NCI-H1417 treated with DMSO at 0.1 percent for 48 hours (cell line): Measurements from ENCODE around the gene KCNMB1.
"Not testable (repeated sequence)": the region's sequence is repeated elsewhere in the genome, so short reads cannot be mapped to it uniquely, and the experiment has no call there.

Source experiments
- DNase-seq: peaks from one replicate; lab custom pipeline; 2025; lab: John Stamatoyannopoulos, UW

The KCNMB1 gene

GRCh38 chr5:170377027-170377426 is 12.1 kb downstream of the KCNMB1 start:
- DNase-seq: no peak

DNA sequence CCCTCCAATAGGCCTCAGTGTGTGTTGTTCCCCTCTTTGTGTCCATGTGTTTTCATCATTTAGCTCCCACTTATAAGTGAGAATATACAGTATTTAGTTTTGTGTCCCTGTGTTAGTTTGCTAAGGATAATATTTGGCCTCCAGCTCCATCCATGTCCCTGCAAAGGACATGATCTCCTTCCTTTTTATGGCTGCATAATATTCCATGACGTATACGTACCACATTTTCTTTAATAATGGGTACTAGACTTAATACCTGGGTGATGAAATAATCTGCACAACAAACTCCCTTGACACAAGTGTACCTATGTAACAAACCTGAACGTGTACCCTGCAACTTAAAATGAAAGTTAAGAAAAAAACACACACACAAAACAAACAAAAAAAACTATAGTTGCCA is 12.6 kb downstream of the KCNMB1 start:
- not testable (repeated sequence) for DNase-seq

- no peak for DNase-seq
Measured at GRCh38 chr5:170375283-170375682, 13.9 kb downstream of the KCNMB1 start.

- no peak for DNase-seq
Measured at GRCh38 chr5:170372971-170373370, 16.2 kb downstream of the KCNMB1 start.

DNA sequence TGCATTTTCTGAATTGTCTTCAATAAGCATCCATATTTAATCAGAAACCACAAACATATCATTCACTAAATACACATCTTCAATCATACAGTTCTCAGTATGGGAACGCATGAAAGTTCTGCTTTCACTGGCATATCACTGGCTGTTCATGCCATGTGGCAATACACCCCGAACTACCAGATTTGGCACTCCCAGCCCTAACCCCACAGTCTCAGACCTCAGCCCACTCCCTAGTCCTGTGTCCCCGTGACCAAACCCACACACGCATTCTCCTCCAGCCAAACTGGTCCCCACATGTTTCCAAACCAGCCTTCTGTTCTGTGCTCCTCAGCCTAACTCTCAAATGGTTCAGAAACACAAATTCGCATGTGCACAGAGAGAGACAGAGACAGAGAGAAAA is 20.6 kb downstream of the KCNMB1 start:
- no peak for DNase-seq

DNA sequence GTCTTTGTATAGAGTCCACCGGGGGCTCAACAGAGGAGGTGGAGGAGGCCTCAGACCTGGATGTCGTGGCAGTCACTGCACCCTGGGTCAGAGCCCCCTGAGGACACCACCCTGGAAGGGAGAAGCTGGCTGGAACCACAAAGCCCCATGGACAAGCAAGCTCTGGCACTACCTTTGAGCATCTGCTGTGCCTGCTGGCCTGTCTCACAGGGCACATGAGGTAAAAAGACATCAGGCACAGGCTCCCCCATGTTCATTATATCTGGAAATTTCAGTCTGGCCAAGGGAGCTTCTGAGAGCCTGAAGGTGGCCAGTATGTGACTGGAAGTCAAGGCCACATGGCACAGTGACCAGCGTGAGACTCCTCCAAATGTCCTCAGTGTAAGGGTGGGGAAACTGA is 22.9 kb downstream of the KCNMB1 start:
- DNase-seq: no peak

DNA sequence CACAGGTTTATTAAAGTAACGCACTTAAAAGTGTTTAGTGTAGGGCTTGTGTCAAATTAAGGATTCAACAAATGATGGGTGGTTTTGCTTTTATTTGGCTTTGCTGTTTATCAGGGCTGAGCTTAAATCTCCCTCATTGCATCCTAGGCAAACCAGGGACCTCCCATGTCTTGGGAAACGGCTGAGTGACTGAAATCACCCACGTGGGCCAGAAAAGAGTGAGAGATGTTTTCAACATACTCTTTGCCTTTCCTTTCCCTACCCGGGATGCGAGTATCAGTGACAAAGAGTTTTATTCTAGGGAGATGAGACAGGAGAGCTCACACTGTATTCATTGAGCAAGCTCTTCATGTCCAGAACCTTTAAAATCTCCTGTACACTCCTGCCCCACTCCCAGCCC is 23.3 kb downstream of the KCNMB1 start:
- DNase-seq: no peak

DNA sequence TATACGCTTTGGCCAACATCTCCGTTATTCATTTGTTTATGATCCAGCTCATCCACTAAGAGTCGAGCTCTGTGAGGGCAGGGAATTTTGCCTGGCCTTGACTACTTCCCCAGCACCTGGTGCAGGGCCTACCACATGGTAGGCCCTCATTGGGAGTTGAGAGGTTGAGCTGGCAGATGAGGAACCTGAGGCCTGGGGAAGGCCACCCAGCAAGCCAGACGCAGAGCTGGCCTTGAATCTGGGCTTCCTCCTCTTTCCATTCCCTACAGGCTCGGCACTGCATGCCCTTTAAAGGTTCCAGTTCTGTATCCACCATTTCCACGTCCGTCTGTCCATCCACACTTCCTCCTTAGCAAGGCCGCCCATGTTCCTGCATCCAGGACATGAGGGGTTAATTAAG is 24.2 kb downstream of the KCNMB1 start:
- no peak for DNase-seq

DNA sequence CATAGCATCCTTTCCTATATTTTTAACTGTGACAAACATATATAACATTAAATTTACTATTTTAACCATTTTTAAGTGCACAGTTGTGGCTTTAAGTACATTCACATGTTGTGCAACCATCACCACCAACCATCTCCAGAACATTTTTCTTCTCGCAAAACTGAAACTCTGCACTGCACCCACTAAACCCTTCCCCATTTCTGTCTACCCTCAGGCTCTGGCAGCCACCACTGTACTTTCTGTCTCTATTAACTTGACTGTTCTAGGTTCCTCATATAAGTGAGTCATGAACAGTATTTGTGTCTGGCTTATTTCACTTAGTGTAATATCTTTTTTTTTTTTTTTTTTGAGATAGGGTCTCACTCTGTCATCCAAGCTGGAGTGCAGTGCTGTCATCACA is 25.5 kb downstream of the KCNMB1 start:
- no peak for DNase-seq

- no peak for DNase-seq
Measured at GRCh38 chr5:170362656-170363055, 26.5 kb downstream of the KCNMB1 start.

DNA sequence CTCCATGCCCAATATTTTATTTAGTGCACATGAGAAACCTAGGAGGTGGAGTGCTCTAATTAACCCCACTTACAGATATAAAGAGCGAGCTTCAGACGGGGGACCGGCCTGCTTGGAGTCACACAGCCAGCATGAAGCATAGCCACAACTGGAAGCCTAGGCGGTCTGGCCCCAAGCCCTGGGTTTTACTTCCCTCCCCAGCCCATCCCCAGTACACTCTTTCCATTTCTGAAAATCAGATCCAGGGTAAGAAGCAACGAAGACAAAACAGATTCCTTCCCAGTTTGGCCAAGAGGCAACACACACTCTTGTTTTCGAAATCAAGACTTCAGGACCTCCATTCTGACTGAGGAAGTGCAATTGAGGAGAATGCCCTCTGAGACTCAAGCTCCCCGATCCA is 27.1 kb downstream of the KCNMB1 start:
- DNase-seq: no peak

DNA sequence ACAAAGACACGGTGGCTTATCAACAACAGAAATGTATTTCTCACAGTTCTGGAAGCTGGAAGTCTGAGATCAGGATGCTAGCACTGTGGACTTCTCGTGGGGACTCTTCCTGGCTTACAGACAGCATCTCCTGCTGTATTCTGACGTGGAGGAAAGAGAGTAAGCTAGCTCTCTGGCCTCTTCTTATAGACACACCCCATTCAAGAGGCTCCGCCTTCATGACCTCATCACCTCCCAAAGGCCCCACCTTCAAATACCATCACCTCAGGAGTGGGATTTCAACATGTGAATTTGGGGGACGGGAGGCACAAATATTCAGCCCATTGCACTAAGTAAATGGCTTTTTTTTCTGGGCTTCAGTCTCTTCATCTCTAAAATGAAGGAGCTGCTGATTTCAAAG is 27.6 kb downstream of the KCNMB1 start:
- DNase-seq: no peak

GRCh38 chr5:170361116-170361515 is 28.1 kb downstream of the KCNMB1 start:
- DNase-seq: no peak

DNA sequence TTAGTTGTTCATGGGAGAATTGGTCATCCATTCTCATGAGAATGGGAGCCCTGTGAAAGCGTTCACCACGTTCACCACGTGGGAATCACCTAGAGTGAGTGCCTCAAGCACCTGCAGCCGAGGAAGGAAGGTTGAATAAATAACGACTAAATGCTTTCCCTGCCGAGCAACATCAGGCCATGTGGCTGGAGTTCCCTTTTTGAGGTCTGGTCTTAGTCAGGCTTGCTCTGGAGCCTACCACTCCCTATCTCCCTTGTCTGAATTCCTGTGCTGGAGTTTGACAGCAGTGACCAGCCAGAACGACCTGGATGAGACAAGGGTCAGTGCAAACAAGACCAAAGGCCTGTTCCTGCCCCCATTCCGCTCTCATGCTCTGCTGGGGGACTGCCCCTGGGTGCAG is 28.5 kb downstream of the KCNMB1 start:
- no peak for DNase-seq

DNA sequence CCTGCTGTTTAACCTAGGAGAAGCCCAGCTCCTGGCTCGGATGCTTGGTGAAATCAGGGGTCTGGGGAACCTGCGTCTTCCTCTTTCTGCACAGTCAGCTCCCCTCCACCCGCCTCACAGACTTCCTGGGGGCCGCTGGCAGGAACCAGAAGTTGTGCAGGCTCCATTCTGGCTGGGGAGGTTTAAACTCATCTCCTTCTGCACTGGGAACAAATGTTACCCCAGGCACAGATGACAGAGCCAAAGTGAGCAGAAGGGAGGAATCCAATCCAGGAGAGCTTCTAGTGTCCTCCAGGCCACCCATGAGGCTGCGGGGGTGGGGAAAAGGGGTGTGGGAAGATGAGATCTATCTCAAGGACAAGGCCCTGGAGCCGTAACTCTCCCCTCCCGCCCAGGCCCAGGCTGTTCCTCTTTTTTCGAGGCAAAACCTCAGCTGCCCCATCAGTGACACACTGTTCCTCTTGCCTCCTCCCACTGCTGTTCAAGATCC is 31.2 kb downstream of the KCNMB1 start:
- DNase-seq: no peak

DNA sequence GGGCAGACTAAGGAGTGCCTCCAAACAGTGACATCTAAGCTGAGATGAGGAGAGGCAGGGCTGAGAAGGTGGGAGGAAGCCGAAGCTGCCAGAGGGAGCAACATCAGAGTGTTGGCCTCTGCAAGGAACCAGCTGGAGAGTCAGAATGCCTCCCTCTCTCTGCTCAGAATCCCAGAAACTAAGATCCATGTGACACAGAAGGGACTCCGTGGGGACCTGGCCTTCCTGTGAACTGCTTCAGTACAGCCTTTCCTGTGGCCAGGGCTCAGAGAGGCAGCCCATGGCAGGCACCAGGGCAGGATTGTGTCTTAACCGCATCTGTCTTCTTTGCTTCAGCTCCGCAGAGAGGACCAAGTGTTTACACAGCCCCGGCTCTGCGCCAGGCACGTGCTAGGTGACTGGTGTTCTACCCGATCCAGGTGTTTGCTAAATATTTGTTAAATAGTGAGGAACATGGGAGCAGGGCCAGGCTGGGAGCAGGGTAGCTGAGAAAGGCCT is 33.5 kb downstream of the KCNMB1 start:
- DNase-seq: no peak

- no peak for DNase-seq
Measured at GRCh38 chr5:170353961-170354360, 35.2 kb downstream of the KCNMB1 start.

- no peak for DNase-seq
Measured at GRCh38 chr5:170353011-170353761, 36.0 kb downstream of the KCNMB1 start.

DNA sequence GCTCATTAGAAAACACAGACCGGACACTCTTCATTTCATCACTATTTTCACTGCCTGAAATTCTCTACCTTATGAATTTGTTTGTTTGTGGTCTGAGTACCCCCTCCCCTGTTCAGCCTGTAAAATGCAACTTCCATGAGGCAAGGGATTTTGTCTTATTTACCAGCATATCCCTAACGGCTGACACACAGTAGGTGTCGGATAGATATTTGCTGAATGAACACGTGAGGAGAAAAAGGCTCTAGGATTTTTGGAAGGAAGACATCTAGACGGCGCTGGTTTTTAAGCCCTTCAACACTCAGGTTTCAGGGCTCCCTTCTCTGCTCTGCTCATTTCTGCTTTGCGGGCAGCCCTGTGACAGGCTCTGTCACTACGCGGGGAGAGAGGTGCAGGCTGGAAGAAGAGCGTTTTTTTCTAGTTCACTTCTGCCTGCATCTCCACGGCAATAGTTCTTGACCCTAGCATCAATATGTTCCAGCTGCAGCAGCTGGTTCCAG is 41.0 kb downstream of the KCNMB1 start:
- DNase-seq: no peak

GRCh38 chr5:170347022-170347567 is 42.1 kb downstream of the KCNMB1 start:
- DNase-seq: no peak

GRCh38 chr5:170345971-170346370 is 43.2 kb downstream of the KCNMB1 start:
- no peak for DNase-seq

GRCh38 chr5:170343177-170343576 is 46.0 kb downstream of the KCNMB1 start:
- no peak for DNase-seq

- no peak for DNase-seq
Measured at GRCh38 chr5:170342153-170342725, 46.9 kb downstream of the KCNMB1 start.
